Panc1 (cell line): ENCODE results near the gene SMAD3. TPM values are rescaled to one million over a fixed set of nuclear protein-coding genes. Genes with fewer than 3 reads are reported as not detected.
A peak's percentile ranks its signal among the peaks of the same experiment; 100 is the strongest.

ENCODE experiments used
- ATAC-seq: fragments of 200-7000 bp; cut with Tn5 transposase; 2 replicates; pipeline ENCODE4 v1.9.1; 2020; ENCODE audit warnings: mild to moderate bottlenecking, moderate library complexity
- BruUV-seq: library from RNA; stranded (reverse); fragments of 400-500 nt; replicated peaks from 2 replicates; lab custom pipeline; 2021; lab: Mats Ljungman, UMichigan
- CTCF ChIA-PET: fragments of 300-600 bp; sonication (Branson Sonifier 250); formaldehyde crosslinking; loops from one replicate; lab custom pipeline; 2022; ENCODE audit warnings: antibody characterized with exemption; lab: Charles Lee
- POLR2A ChIA-PET: fragments of 300-600 bp; sonication (Branson Sonifier 250); formaldehyde crosslinking; loops from one replicate; lab custom pipeline; 2022; ENCODE audit warnings: antibody characterized with exemption; lab: Charles Lee
- DNase-seq: peaks from one replicate; pipeline ENCODE4 v3.0.0-alpha.2; 2010; ENCODE audit warnings: low read depth, low spot score
- H3K27ac ChIP-seq: 2 replicates; pipeline ENCODE4 v1.5.1; 2011; ENCODE audit warnings: mild to moderate bottlenecking, low read length, inconsistent platforms
- H3K27me3 ChIP-seq: fragments of 200-500 bp; sonication (Bioruptor generic); 2 replicates; pipeline ENCODE4 v1.6.0; 2014; ENCODE audit warnings: low read length, inconsistent platforms; ENCODE audit not compliant: control insufficient read depth, insufficient read depth
- H3K36me3 ChIP-seq: fragments of 200-500 bp; sonication (Bioruptor generic); 2 replicates; pipeline ENCODE4 v1.5.1; 2014; ENCODE audit warnings: inconsistent platforms, mild to moderate bottlenecking, low read length, moderate library complexity; ENCODE audit not compliant: control insufficient read depth, insufficient read depth
- H3K4me1 ChIP-seq: 2 replicates; pipeline ENCODE4 v1.5.1; 2011; ENCODE audit warnings: inconsistent platforms, mild to moderate bottlenecking, low read length, moderate library complexity; ENCODE audit not compliant: control insufficient read depth, insufficient read depth
- H3K4me3 ChIP-seq, 2 experiments: 2 replicates each; pipeline ENCODE4 v1.5.1; 2011 to 2012; ENCODE audit warnings: low read depth in 2 of 2, low read length in 2 of 2, mild to moderate bottlenecking in 2 of 2, inconsistent platforms in 1 of 2, moderate library complexity in 1 of 2
- H3K9me3 ChIP-seq: fragments of 200-500 bp; sonication (Bioruptor generic); 2 replicates; pipeline ENCODE4 v1.5.1; 2014; ENCODE audit warnings: low read depth, mild to moderate bottlenecking, inconsistent platforms, low read length, moderate library complexity; ENCODE audit not compliant: control insufficient read depth, insufficient read depth
- POLR2AphosphoS5 ChIP-seq: IDR thresholded peaks from 2 replicates; pipeline ENCODE4 v1.6.1; 2012; ENCODE audit warnings: mild to moderate bottlenecking, low read depth, low read length, moderate library complexity
- SIN3A ChIP-seq: IDR thresholded peaks from 2 replicates; pipeline ENCODE4 v1.6.1; 2012; ENCODE audit warnings: low read depth, mild to moderate bottlenecking, low read length, moderate library complexity, borderline replicate concordance; ENCODE audit not compliant: insufficient read depth
- TCF7L2 ChIP-seq: IDR thresholded peaks from 2 replicates; pipeline ENCODE4 v1.6.1; 2011; ENCODE audit warnings: mild to moderate bottlenecking, low read depth, low read length, inconsistent platforms
- in situ Hi-C: cut with HindIII; loops from 2 replicates; pipeline ENCODE4 v1.10.0; 2016; ENCODE audit warnings: low sequenced_read_pairs, low pct_unique_long_range_greater_than_20kb
- intact Hi-C: fragments of 100-400 bp; cut with micrococcal nuclease; formaldehyde crosslinking; loops from one replicate; pipeline ENCODE4 v1.10.0; 2022; ENCODE audit not compliant: unreplicated experiment
- total RNA-seq: library from RNA; stranded (reverse); gene quantifications from one replicate; pipeline ENCODE4 v1.2.1, GENCODE V29; 2021; ENCODE audit not compliant: unreplicated experiment
- TF ChIP-seq, protein P1 (sequence below), 2 experiments: IDR thresholded peaks; 2 replicates each; pipeline ENCODE4 v1.6.1; 2011 to 2012; ENCODE audit warnings: low read depth in 2 of 2, control low read depth in 1 of 2, low read length in 1 of 2, mild to moderate bottlenecking in 1 of 2, moderate library complexity in 1 of 2; ENCODE audit not compliant: insufficient read depth in 1 of 2
- TF ChIP-seq, protein P2 (sequence below): fragments of 450-650 bp; IDR thresholded peaks from 2 replicates; pipeline ENCODE4 v1.5.1; 2017; ENCODE audit warnings: mild to moderate bottlenecking

The SMAD3 gene
- total RNA-seq, 1 experiment from 2014 or later: 394 TPM

DNA sequence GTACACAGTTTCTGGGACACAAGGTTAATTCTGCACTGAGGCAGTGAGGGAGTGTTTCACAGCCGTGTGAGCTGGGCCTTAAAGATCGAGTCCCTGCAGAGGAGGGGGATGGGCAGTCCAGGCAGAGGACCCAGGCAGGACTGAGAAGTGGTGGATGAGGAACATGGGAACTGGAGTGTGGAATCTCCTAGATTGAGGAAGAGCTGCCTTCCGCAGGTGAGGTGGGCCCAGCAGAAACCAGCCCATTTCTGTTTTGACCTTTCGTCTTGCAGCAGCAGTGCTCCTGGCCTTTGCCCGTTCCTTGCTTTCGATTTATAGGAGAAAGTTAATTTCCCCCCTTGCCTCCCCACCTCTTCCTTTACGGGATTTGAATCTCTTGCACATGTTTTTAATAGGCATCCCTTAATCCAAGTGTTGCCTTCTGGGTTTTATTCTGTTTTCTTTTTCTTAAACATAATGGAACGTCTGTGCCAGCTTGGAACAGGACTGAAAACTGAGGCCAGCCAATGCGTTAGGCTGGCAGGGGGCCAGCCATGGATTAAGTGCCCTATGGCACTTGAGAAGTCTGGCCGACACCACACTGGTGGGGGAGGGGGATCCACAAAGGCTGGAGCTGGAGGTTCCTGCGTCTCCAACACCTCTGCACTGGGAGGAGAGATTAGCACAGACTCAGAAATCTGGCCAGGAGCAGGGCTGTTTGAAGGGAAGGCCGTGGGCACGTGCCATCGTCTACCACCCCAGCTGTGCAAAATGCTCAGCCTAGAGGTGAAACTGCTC lies 111.0 kb downstream of the SMAD3 start:
- ChIA-PET CTCF (no interaction called here), POLR2A (interaction anchor here (0.7 kb wide), 1 partner anchor 34 kb away, joined by 11 read pairs; no protein-coding TSS in a partner anchor)
- in situ Hi-C loops: no loop called here
- no TSS peak for BruUV-seq
- Histone ChIP-seq H3K4me3 (no peak overlapping the region), H3K27me3 (no peaks in the 10 kb centered on the region), H3K9me3 (no peaks in the 10 kb centered on the region), H3K27ac (peak overlapping the region; percentile 94), H3K4me1 (peaks cover 98% of the 10 kb centered on the region), H3K36me3 (peaks cover 41% of the 10 kb centered on the region)
- intact Hi-C loops: no loop called here
- TF ChIP-seq TCF7L2: peak; percentile 60; the same call in 1 of the 2 replicates
- TF ChIP-seq, protein P1, sequence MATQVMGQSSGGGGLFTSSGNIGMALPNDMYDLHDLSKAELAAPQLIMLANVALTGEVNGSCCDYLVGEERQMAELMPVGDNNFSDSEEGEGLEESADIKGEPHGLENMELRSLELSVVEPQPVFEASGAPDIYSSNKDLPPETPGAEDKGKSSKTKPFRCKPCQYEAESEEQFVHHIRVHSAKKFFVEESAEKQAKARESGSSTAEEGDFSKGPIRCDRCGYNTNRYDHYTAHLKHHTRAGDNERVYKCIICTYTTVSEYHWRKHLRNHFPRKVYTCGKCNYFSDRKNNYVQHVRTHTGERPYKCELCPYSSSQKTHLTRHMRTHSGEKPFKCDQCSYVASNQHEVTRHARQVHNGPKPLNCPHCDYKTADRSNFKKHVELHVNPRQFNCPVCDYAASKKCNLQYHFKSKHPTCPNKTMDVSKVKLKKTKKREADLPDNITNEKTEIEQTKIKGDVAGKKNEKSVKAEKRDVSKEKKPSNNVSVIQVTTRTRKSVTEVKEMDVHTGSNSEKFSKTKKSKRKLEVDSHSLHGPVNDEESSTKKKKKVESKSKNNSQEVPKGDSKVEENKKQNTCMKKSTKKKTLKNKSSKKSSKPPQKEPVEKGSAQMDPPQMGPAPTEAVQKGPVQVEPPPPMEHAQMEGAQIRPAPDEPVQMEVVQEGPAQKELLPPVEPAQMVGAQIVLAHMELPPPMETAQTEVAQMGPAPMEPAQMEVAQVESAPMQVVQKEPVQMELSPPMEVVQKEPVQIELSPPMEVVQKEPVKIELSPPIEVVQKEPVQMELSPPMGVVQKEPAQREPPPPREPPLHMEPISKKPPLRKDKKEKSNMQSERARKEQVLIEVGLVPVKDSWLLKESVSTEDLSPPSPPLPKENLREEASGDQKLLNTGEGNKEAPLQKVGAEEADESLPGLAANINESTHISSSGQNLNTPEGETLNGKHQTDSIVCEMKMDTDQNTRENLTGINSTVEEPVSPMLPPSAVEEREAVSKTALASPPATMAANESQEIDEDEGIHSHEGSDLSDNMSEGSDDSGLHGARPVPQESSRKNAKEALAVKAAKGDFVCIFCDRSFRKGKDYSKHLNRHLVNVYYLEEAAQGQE (IDR thresholded peaks at IDR 0.05; ENCODE audit: insufficient read depth in 1 of 2, low read depth in 2 of 2, low read length in 1 of 2): no peak
- no peak for TF ChIP-seq SIN3A
- no peak for TF ChIP-seq POLR2AphosphoS5
- TF ChIP-seq, protein P2, sequence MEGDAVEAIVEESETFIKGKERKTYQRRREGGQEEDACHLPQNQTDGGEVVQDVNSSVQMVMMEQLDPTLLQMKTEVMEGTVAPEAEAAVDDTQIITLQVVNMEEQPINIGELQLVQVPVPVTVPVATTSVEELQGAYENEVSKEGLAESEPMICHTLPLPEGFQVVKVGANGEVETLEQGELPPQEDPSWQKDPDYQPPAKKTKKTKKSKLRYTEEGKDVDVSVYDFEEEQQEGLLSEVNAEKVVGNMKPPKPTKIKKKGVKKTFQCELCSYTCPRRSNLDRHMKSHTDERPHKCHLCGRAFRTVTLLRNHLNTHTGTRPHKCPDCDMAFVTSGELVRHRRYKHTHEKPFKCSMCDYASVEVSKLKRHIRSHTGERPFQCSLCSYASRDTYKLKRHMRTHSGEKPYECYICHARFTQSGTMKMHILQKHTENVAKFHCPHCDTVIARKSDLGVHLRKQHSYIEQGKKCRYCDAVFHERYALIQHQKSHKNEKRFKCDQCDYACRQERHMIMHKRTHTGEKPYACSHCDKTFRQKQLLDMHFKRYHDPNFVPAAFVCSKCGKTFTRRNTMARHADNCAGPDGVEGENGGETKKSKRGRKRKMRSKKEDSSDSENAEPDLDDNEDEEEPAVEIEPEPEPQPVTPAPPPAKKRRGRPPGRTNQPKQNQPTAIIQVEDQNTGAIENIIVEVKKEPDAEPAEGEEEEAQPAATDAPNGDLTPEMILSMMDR: no peak
- ATAC-seq (peak; percentile 10), DNase-seq (no peak)

DNA sequence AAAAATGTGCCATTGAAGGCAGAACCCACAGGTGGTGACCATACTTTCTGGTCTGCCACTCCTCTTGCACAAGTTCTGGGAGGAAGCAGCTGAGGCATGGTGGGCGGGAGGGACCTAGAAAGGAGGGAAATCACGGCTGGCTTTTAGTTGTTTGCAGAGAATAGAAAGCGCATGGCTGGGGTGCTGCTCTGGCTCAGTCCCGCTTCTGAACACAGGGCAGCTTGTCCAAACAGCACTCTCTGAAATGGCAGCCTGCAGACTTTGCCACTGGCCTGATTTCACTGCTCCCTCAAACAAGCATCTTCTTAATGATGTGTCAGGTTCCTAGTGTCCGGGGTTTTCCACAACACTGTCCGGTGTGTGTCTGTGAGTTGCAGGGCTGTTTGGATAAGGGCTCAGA lies 112.3 kb downstream of the SMAD3 start:
- BruUV-seq: no TSS peak
- DNase-seq (no peak), ATAC-seq (0 out of 2 replicates have a peak, but pooled peaks have one; percentile 1)
- in situ Hi-C loops (no loop called here), intact Hi-C loops (no loop called here)
- H3K4me1 ChIP-seq: peaks cover 96% of the 10 kb centered on the region
- TF ChIP-seq POLR2AphosphoS5: 0 out of 2 replicates have a peak, but pooled peaks have one; percentile 29
- TF ChIP-seq, protein P2: no peak
- TF ChIP-seq, protein P1 (IDR thresholded peaks at IDR 0.05; ENCODE audit: insufficient read depth in 1 of 2, low read depth in 2 of 2, low read length in 1 of 2): no peak
- TF ChIP-seq TCF7L2: no peak
- TF ChIP-seq SIN3A: no peak
- H3K4me3 ChIP-seq: no peak overlapping the region
- no peaks in the 10 kb centered on the region for H3K9me3 ChIP-seq
- POLR2A ChIA-PET: interaction anchor here (0.6 to 1.4 kb wide), 3 partner anchors 10 to 33 kb away, joined by 4 to 5 read pairs (median 4); no protein-coding TSS in a partner anchor
- no peaks in the 10 kb centered on the region for H3K27me3 ChIP-seq
- H3K27ac ChIP-seq: peak overlapping the region; percentile 94
- H3K36me3 ChIP-seq: peaks cover 40% of the 10 kb centered on the region
- CTCF ChIA-PET: interaction anchor here (0.6 kb wide), 1 partner anchor 73 kb away, joined by 6 read pairs; no protein-coding TSS in a partner anchor
